Body of pancreas (tissue), 4 donors: ENCODE measurements around the gene COBLL1. TPM values are rescaled to one million over a fixed set of nuclear protein-coding genes. Genes with fewer than 3 reads are reported as not detected.
A peak's percentile ranks its signal among the peaks of the same experiment; 100 is the strongest.
"Not testable (repeated sequence)": the region's sequence is repeated elsewhere in the genome, so short reads cannot be mapped to it uniquely, and the experiment has no call there.

Experiments used
- ATAC-seq: fragments of 150-250 bp; one replicate; pipeline ENCODE4 v1.9.1; 2016
- DNase-seq, 4 donors: peaks; one replicate each; pipeline ENCODE4 v3.0.0-alpha.2; 2019
- H3K27ac ChIP-seq, 4 donors: fragments of 200-600 bp; sonication (generic); 1 replicate in 3 of 4; 2 replicates in 1 of 4; pipeline versions ENCODE4 v1.5.1 to v1.6.1; 2016 to 2019; ENCODE audit warnings: mild to moderate bottlenecking in 1 of 4, mixed read lengths in 1 of 4, moderate library complexity in 1 of 4
- H3K27me3 ChIP-seq, 2 donors: fragments of 200-600 bp; sonication (generic); one replicate each; pipeline ENCODE4 v1.6.0; 2016; ENCODE audit warnings: mild to moderate bottlenecking in 1 of 2
- H3K36me3 ChIP-seq, 2 donors: fragments of 200-600 bp; sonication (generic); replicated peaks in 1 of 2; 2 replicates each; pipeline ENCODE4 v1.5.1; 2016; ENCODE audit warnings: low read depth in 2 of 2; ENCODE audit not compliant: insufficient read depth in 1 of 2
- H3K4me1 ChIP-seq: fragments of 200-600 bp; sonication (generic); one replicate; pipeline ENCODE4 v1.6.0; 2016
- H3K4me3 ChIP-seq, 2 donors: fragments of 200-600 bp; sonication (generic); 1 replicate in 1 of 2; 2 replicates in 1 of 2; pipeline ENCODE4 v1.5.1; 2016 to 2019
- H3K9me3 ChIP-seq, 3 donors: fragments of 200-600 bp; sonication (generic); 1 replicate in 2 of 3; 2 replicates in 1 of 3; pipeline ENCODE4 v1.5.1; 2016
- POLR2A ChIP-seq, 3 donors: fragments of 450-650 bp; IDR thresholded peaks; one replicate each; pipeline ENCODE4 v1.6.1; 2016; ENCODE audit warnings: antibody characterized with exemption in 3 of 3, mild to moderate bottlenecking in 2 of 3
- WGBS, 2 donors: methylation state at CpG; one replicate each; pipeline ENCODE4 v1.1.5; 2017; 5-methylcytosine and 5-hydroxymethylcytosine counted together
- intact Hi-C: fragments of 100-400 bp; cut with DNase I; formaldehyde crosslinking; loops from one replicate; pipeline ENCODE4 v1.15.1; 2023
- total RNA-seq, 2 donors: library from RNA; depleted of rRNA; stranded (reverse); fragments of >200 nt; gene quantifications; one replicate each; pipeline ENCODE4 v1.1.0, GENCODE V29; 2016
- TF ChIP-seq, protein P1 (sequence below), 7 experiments: fragments of 450-650 bp in 4 of 7; fragments of 200-600 bp in 3 of 7; sonication (generic) in 3 of 7; IDR thresholded peaks; one replicate each; pipeline ENCODE4 v1.5.1; 2016 to 2019; ENCODE audit warnings: antibody characterized with exemption in 7 of 7

COBLL1 gene
- total RNA-seq, 2 donors from 2014 or later, result 104 to 140 TPM

- no peak for ATAC-seq
- intact Hi-C loops, result no loop called here
These were observed 124.4 kb downstream of the COBLL1 start for GRCh38 chr2:164717000-164717803.

GRCh38 chr2:164714471-164714870, 127.2 kb downstream of the COBLL1 start:
- no peaks in the 10 kb centered on the region for H3K27me3 ChIP-seq
- intact Hi-C loops, result no loop called here
- peak overlapping the region in 3 of 4 donors; percentile 42 to 80 (median 46) for H3K27ac ChIP-seq
- peaks cover 0 to 1% of the 10 kb centered on the region in 2 donors for H3K36me3 ChIP-seq
- H3K4me3 ChIP-seq, result no peak overlapping the region
- no peak for ATAC-seq
- H3K4me1 ChIP-seq, result peaks cover 62% of the 10 kb centered on the region
- H3K9me3 ChIP-seq, result no peaks in the 10 kb centered on the region
- WGBS, 2 donors, result 29 to 40% methylated on average over 1 of the region's 1 CpG
- TF ChIP-seq POLR2A (IDR thresholded peaks at IDR 0.05), result no peak
- TF ChIP-seq, protein P1, sequence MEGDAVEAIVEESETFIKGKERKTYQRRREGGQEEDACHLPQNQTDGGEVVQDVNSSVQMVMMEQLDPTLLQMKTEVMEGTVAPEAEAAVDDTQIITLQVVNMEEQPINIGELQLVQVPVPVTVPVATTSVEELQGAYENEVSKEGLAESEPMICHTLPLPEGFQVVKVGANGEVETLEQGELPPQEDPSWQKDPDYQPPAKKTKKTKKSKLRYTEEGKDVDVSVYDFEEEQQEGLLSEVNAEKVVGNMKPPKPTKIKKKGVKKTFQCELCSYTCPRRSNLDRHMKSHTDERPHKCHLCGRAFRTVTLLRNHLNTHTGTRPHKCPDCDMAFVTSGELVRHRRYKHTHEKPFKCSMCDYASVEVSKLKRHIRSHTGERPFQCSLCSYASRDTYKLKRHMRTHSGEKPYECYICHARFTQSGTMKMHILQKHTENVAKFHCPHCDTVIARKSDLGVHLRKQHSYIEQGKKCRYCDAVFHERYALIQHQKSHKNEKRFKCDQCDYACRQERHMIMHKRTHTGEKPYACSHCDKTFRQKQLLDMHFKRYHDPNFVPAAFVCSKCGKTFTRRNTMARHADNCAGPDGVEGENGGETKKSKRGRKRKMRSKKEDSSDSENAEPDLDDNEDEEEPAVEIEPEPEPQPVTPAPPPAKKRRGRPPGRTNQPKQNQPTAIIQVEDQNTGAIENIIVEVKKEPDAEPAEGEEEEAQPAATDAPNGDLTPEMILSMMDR (IDR thresholded peaks at IDR 0.05), result no peak
- peak in 1 of 4 donors; percentile 18 for DNase-seq

More at GRCh38 chr2:164717000-164717803, 124.4 kb downstream of the COBLL1 start:
- H3K27ac ChIP-seq, result peak overlapping the region in 1 of 4 donors; percentile 80
- H3K36me3 ChIP-seq, result peaks cover 0 to 3% of the 10 kb centered on the region in 2 donors
- peaks cover 43% of the 10 kb centered on the region for H3K4me1 ChIP-seq
- no peaks in the 10 kb centered on the region for H3K27me3 ChIP-seq
- DNase-seq, result no peak
- H3K9me3 ChIP-seq, result no peaks in the 10 kb centered on the region
- no peak for TF ChIP-seq POLR2A (IDR thresholded peaks at IDR 0.05)
- TF ChIP-seq, protein P1 (IDR thresholded peaks at IDR 0.05), result peak; percentile 21 to 81 (median 69)
- WGBS, 2 donors, result 44 to 49% methylated on average over 6 of the region's 6 CpGs
- H3K4me3 ChIP-seq, result no peak overlapping the region

DNA sequence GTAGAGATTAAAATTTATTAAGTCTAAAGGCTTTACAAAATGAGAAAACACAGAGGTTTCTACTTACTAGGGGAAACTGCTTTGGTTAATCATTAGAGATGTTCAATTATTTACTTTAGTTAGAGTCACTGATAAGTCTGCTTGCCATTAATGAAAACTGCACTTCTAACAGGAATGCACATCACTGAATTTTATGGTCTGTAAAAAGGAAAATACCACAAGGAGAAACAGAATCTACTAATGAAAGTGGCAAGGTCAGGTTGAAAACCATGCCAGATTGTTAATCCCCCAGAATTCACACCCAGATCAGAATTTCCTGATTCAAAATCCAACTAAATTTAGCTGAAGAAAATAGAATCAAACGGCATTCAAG, 129.9 kb downstream of the COBLL1 start:
- Histone ChIP-seq H3K4me1 (peaks cover 77% of the 10 kb centered on the region), H3K27ac (peak overlapping the region; percentile 66 to 84 (median 75)), H3K9me3 (no peaks in the 10 kb centered on the region), H3K27me3 (no peaks in the 10 kb centered on the region), H3K36me3 (no peaks in the 10 kb centered on the region), H3K4me3 (no peak overlapping the region)
- 3 to 24% methylated on average over 1 of the region's 1 CpG for WGBS, 2 donors
- TF ChIP-seq POLR2A (IDR thresholded peaks at IDR 0.05), result no peak
- TF ChIP-seq, protein P1 (IDR thresholded peaks at IDR 0.05), result no peak
- intact Hi-C loops, result no loop called here
- ATAC-seq, result peak; percentile 86
- DNase-seq, result no peak

DNA sequence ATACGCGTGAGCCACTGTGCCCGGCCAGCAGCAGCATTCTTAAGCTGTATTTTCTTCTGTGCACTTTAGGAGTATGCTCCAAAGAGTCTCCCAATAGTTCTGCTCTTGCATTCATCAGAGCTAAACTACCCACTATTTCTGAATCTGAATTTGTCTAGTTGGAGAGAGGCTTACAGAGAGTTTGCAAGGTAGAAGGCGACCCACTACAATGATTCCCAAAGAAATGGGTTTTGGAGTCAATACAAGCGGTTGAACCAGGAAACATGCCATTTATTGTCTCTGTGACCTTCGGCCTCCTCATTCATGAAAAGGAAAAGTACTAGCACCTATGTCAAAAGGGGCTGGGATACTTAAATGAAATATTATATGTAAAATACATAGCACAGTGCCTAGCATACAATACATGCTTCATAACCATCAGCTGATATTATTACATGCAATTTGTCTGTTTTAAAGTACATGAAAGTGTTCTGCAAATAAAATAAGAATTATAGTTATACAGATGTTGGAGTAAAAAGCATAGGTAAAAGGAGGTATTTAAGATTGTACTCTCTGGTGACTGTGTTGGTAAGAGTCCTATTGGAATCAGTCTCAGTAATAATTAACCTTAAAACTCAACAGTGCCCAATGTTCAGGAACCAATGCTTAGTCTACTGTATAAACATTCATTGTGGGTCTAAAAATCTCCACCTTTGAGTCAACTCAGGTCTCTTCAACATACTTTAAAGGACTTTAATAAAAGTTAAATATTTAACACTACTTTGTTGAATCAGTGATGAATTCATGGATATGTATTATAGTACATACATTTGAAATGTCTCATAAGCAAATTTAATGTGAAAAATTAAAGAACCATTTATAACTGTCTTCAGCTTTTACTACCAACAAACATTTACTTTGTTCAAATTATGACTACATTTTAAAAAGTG, 130.5 kb downstream of the COBLL1 start:
- intact Hi-C loops, result no loop called here
- Histone ChIP-seq H3K27ac (peak overlapping the region; percentile 66 to 84 (median 75)), H3K36me3 (no peaks in the 10 kb centered on the region), H3K4me3 (no peak overlapping the region), H3K4me1 (peaks cover 70% of the 10 kb centered on the region), H3K27me3 (no peaks in the 10 kb centered on the region), H3K9me3 (no peaks in the 10 kb centered on the region)
- DNase-seq (no peak), ATAC-seq (peak; percentile 82)
- 20 to 24% methylated on average over 6 of the region's 6 CpGs for WGBS, 2 donors
- TF ChIP-seq POLR2A (IDR thresholded peaks at IDR 0.05), result no peak
- TF ChIP-seq, protein P1 (IDR thresholded peaks at IDR 0.05), result no peak

GRCh38 chr2:164710252-164710836, 131.3 kb downstream of the COBLL1 start:
- DNase-seq, H3K27me3 ChIP-seq, H3K4me3 ChIP-seq, H3K36me3 ChIP-seq, H3K9me3 ChIP-seq, intact Hi-C loops, ATAC-seq: not testable (repeated sequence)
- peaks cover 65% of the 10 kb centered on the region for H3K4me1 ChIP-seq
- WGBS, 2 donors, result 80 to 88% methylated on average over 10 of the region's 10 CpGs
- peak overlapping the region; percentile 66 to 84 (median 75) for H3K27ac ChIP-seq
